22Rv1 (cell line): ENCODE measurements around the gene EFNA3.
A peak's percentile ranks its signal among the peaks of the same experiment; 100 is the strongest.

ENCODE experiments used
- H3K27ac ChIP-seq: fragments of 450-650 bp; 2 replicates; pipeline ENCODE4 v1.5.1; 2017
- CTCF ChIP-seq: fragments of 450-650 bp; IDR thresholded peaks from 2 replicates; pipeline ENCODE4 v1.5.1; 2017; ENCODE audit warnings: mild to moderate bottlenecking
- ZFX ChIP-seq: fragments of 450-650 bp; IDR thresholded peaks from 2 replicates; pipeline ENCODE4 v1.6.1; 2017; ENCODE audit warnings: antibody characterized with exemption, borderline replicate concordance

Gene EFNA3

GRCh38 chr1:155078469-155079209 is at the start of gene EFNA3:
EFNA3 (plus strand) TSS chr1:155078837; CDS start chr1:155078942, 105 bp downstream.
- peak within 1 kb of the TSS; percentile 98 for H3K27ac ChIP-seq
- TF ChIP-seq CTCF = no peak
- no peak for TF ChIP-seq ZFX

GRCh38 chr1:155029513-155030242 is 49.0 kb upstream of the EFNA3 start:
- TF ChIP-seq CTCF (no peak), ZFX (no peak)
- no peak overlapping the region for H3K27ac ChIP-seq

- TF ChIP-seq CTCF = no peak
- TF ChIP-seq ZFX = no peak
- no peak overlapping the region for H3K27ac ChIP-seq
Measured at GRCh38 chr1:155030243-155030795, 48.3 kb upstream of the EFNA3 start.

- no peak overlapping the region for H3K27ac ChIP-seq
- TF ChIP-seq ZFX (no peak), CTCF (no peak)
Measured at GRCh38 chr1:155030899-155031298, 47.7 kb upstream of the EFNA3 start.

GRCh38 chr1:155032886-155033285 is 45.8 kb upstream of the EFNA3 start:
- TF ChIP-seq CTCF = no peak
- TF ChIP-seq ZFX = no peak
- no peak overlapping the region for H3K27ac ChIP-seq

GRCh38 chr1:155033524-155033923 is 45.1 kb upstream of the EFNA3 start, which contains the start of the genes DCST1 and DCST2:
DCST1 (plus strand) TSS chr1:155033824; CDS start chr1:155034037, 213 bp downstream.
DCST2 (minus strand) TSS chr1:155033781; CDS start chr1:155033701, 80 bp downstream.
- no peak within 1 kb of the TSS for H3K27ac ChIP-seq
- no peak for TF ChIP-seq CTCF
- no peak for TF ChIP-seq ZFX
